GM10248 (cell line): ENCODE results near the gene SH3RF1.
"Not testable (repeated sequence)": the region's sequence is repeated elsewhere in the genome, so short reads cannot be mapped to it uniquely, and the experiment has no call there.

Experiments used
- CTCF ChIA-PET: fragments of 300-600 bp; sonication (Branson Sonifier 250); formaldehyde crosslinking; extraction: SDS; loops from one replicate; lab custom pipeline; 2021; ENCODE audit warnings: antibody characterized with exemption; lab: Yijun Ruan, JAX
- POLR2A ChIA-PET: fragments of 350-650 bp; sonication (Branson Sonifier 250); formaldehyde crosslinking; extraction: SDS; loops from one replicate; lab custom pipeline; 2020; ENCODE audit warnings: antibody characterized with exemption; lab: Yijun Ruan, JAX
- DNase-seq: peaks from one replicate; pipeline ENCODE4 v3.0.0; 2012; ENCODE audit errors: extremely low spot score
- CTCF ChIP-seq: IDR thresholded peaks from 2 replicates; pipeline ENCODE4 v1.5.1; 2012; ENCODE audit warnings: mild to moderate bottlenecking, low read depth; ENCODE audit errors: extremely low read depth, missing control alignments, control extremely low read depth

Gene SH3RF1

GRCh38 chr4:169293343-169294176 is 22.8 kb upstream of the SH3RF1 start:
- ChIA-PET CTCF (interaction anchor here (0.8 to 1.7 kb wide), 4 partner anchors 12 to 284 kb away, joined by 3 to 4 read pairs (median 3); partner anchors contain the start of gene CBR4), POLR2A (interaction anchor here (0.5 kb wide), 1 partner anchor 283 kb away, joined by 4 read pairs; the partner anchor contains the start of gene CBR4)
- DNase-seq: peak; percentile 48

DNA sequence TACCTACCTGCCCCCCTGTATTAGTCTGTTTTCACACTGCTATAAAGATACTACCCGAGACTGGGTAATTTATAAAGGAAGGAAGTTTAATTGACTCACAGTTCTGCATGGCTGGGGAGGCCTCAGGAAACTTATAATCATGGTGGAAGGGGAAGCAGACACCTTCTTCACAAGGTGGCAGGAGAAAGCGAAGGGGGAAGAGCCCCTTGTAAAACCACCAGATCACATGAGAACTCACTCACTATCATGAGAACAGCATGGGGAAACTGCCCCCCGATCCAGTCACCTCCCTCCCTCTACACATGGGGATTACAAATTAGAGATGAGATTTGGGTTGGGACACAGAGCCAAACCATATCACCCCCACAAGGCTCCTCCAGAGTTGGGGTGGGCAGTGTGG is 17.2 kb upstream of the SH3RF1 start:
- POLR2A ChIA-PET, DNase-seq: not testable (repeated sequence)
- CTCF ChIA-PET: interaction anchor here (1.6 kb wide), 1 partner anchor 18 kb away, joined by 4 read pairs; no protein-coding TSS in a partner anchor

More at GRCh38 chr4:169293343-169294176, 22.8 kb upstream of the SH3RF1 start:
- TF ChIP-seq CTCF: no peak

DNA sequence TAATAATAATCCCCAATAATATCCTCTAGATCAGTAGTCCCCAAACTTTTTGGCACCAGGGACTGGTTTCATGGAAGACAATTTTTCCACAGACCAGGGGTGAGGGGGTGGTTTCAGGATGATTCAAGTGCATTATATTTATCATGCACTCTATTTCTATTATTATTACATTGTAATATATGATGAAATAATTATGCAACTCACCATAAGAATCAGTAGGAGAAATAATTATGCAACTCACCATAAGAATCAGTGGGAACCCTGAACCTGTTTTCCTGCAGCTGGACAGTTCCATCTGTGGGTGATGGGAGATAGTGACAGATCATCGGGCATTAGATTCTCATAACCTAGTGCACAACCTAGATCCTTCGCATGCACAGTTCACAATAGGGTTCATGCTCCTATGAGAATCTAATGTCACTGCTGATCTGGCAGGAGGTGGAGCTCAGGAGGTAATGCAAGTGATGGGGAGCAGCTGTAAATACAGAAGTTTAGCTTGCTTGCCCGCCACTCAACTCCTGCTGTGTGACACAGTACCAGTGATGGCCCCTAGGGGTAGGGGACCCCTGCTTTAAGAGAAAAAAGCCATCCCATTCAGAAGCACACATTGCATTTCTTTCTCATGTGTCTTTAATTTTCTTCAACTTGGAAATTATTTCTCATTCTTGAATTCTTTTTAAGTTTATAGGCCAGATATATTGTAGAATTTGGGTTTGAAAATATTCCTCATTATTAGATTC is 16.0 kb upstream of the SH3RF1 start:
- POLR2A ChIA-PET: no interaction called here
- CTCF ChIA-PET: interaction anchor here (1.2 to 1.6 kb wide), 2 partner anchors 13 to 17 kb away, joined by 4 read pairs; no protein-coding TSS in a partner anchor
- no peak for TF ChIP-seq CTCF
- peak; percentile 20 for DNase-seq

GRCh38 chr4:169283114-169283509 is 12.4 kb upstream of the SH3RF1 start:
- CTCF ChIA-PET: interaction anchor here (1.0 to 2.3 kb wide), 4 partner anchors 16 to 128 kb away, joined by 3 to 7 read pairs (median 4); no protein-coding TSS in a partner anchor
- no peak for DNase-seq
- no peak for TF ChIP-seq CTCF
- POLR2A ChIA-PET: no interaction called here

GRCh38 chr4:169282429-169283113 is 11.8 kb upstream of the SH3RF1 start:
- CTCF ChIA-PET: interaction anchor here (1.0 to 2.3 kb wide), 6 partner anchors 9 to 128 kb away, joined by 3 to 7 read pairs (median 5); no protein-coding TSS in a partner anchor

More at GRCh38 chr4:169282429-169283113, 11.8 kb upstream of the SH3RF1 start:
- DNase-seq: no peak
- POLR2A ChIA-PET: no interaction called here
- TF ChIP-seq CTCF: no peak
